SK-N-SH treated with all-trans-retinoic acid at 6 μM for 48 hours (cell line): Measurements from ENCODE around the gene NIPA2.
"Not testable (repeated sequence)": the region's sequence is repeated elsewhere in the genome, so short reads cannot be mapped to it uniquely, and the experiment has no call there.

Experiments used
- ATAC-seq: fragments of 200-7000 bp; cut with Tn5 transposase; 3 replicates; pipeline ENCODE4 v1.9.1; 2020; ENCODE audit warnings: mild to moderate bottlenecking, moderate library complexity
- ARNTL ChIP-seq: fragments of 450-650 bp; formaldehyde crosslinking; IDR thresholded peaks from 2 replicates; pipeline ENCODE4 v1.5.0; 2020; ENCODE audit warnings: low read depth, mild to moderate bottlenecking, moderate library complexity, borderline replicate concordance
- BACH2 ChIP-seq: fragments of 250-450 bp; sonication (Bioruptor Pico); IDR thresholded peaks from 2 replicates; pipeline ENCODE4 v1.9.0; 2021; ENCODE audit warnings: mild to moderate bottlenecking, borderline replicate concordance
- CSDC2 ChIP-seq: fragments of 250-450 bp; sonication (Bioruptor Pico); IDR thresholded peaks from 2 replicates; pipeline ENCODE4 v1.5.0; 2020; ENCODE audit warnings: mild to moderate bottlenecking, moderate library complexity
- ESRRG ChIP-seq: fragments of 250-450 bp; sonication (Bioruptor Pico); IDR thresholded peaks from 2 replicates; pipeline ENCODE4 v1.6.1; 2021; ENCODE audit warnings: mild to moderate bottlenecking
- GLIS3 ChIP-seq: fragments of 250-450 bp; sonication (Bioruptor Pico); IDR thresholded peaks from 2 replicates; pipeline ENCODE4 v1.5.0; 2020; ENCODE audit warnings: mild to moderate bottlenecking, moderate library complexity
- ISL1 ChIP-seq: fragments of 250-450 bp; sonication (Bioruptor Pico); IDR thresholded peaks from 2 replicates; pipeline ENCODE4 v2.1.2; 2022; ENCODE audit warnings: mild to moderate bottlenecking, moderate library complexity
- OSR1 ChIP-seq: fragments of 250-450 bp; sonication (Bioruptor Pico); IDR thresholded peaks from 2 replicates; pipeline ENCODE4 v1.8.0; 2022; ENCODE audit warnings: moderate library complexity, mild to moderate bottlenecking, inconsistent platforms
- PPARA ChIP-seq: fragments of 250-450 bp; sonication (Bioruptor Pico); IDR thresholded peaks from 2 replicates; pipeline ENCODE4 v1.5.0; 2020; ENCODE audit warnings: mild to moderate bottlenecking, borderline replicate concordance
- RARB ChIP-seq: fragments of 250-450 bp; sonication (Bioruptor Pico); IDR thresholded peaks from 2 replicates; pipeline ENCODE4 v1.8.0; 2021; ENCODE audit warnings: mild to moderate bottlenecking, moderate library complexity
- SNAI2 ChIP-seq: fragments of 250-450 bp; sonication (Bioruptor Pico); IDR thresholded peaks from 2 replicates; pipeline ENCODE4 v1.5.0; 2020; ENCODE audit warnings: mild to moderate bottlenecking, moderate library complexity
- TCF4 ChIP-seq: fragments of 250-450 bp; sonication (Bioruptor Pico); IDR thresholded peaks from 2 replicates; pipeline ENCODE4 v1.8.0; 2021; ENCODE audit warnings: mild to moderate bottlenecking, moderate library complexity, borderline replicate concordance
- TOX ChIP-seq: fragments of 250-450 bp; sonication (Bioruptor Pico); IDR thresholded peaks from 2 replicates; pipeline ENCODE4 v1.8.0; 2021; ENCODE audit warnings: mild to moderate bottlenecking, moderate library complexity, borderline replicate concordance
- ZFP3 ChIP-seq: fragments of 250-450 bp; sonication (Bioruptor Pico); IDR thresholded peaks from 2 replicates; pipeline ENCODE4 v1.5.0; 2020; ENCODE audit warnings: mild to moderate bottlenecking, moderate library complexity
- ZFP30 ChIP-seq: fragments of 450-650 bp; formaldehyde crosslinking; IDR thresholded peaks from 2 replicates; pipeline ENCODE4 v1.5.0; 2022; ENCODE audit warnings: mild to moderate bottlenecking, moderate library complexity
- ZNF565 ChIP-seq: fragments of 450-650 bp; formaldehyde crosslinking; conservative IDR thresholded peaks from 2 replicates; pipeline ENCODE4 v1.5.0; 2020; ENCODE audit warnings: low read depth, mild to moderate bottlenecking, moderate library complexity
- ZNF70 ChIP-seq: fragments of 450-650 bp; formaldehyde crosslinking; IDR thresholded peaks from 2 replicates; pipeline ENCODE4 v1.5.0; 2020; ENCODE audit warnings: mild to moderate bottlenecking, moderate library complexity
- ZNF8 ChIP-seq: fragments of 450-650 bp; formaldehyde crosslinking; IDR thresholded peaks from 2 replicates; pipeline ENCODE4 v1.5.0; 2020; ENCODE audit warnings: mild to moderate bottlenecking, moderate library complexity
- TF ChIP-seq, protein P1 (sequence below): fragments of 250-450 bp; sonication (Bioruptor Pico); IDR thresholded peaks from 2 replicates; pipeline ENCODE4 v1.5.0; 2020; ENCODE audit warnings: mild to moderate bottlenecking, moderate library complexity
- TF ChIP-seq, protein P2 (sequence below): fragments of 250-450 bp; sonication (Bioruptor Pico); IDR thresholded peaks from 2 replicates; pipeline ENCODE4 v1.5.1; 2020; ENCODE audit warnings: low read depth, mild to moderate bottlenecking, moderate library complexity
- TF ChIP-seq, protein P3 (sequence below): fragments of 250-450 bp; sonication (Bioruptor Pico); IDR thresholded peaks from 2 replicates; pipeline ENCODE4 v1.5.1; 2021; ENCODE audit warnings: mild to moderate bottlenecking, moderate library complexity
- TF ChIP-seq, protein P4 (sequence below): fragments of 250-450 bp; sonication (Bioruptor Pico); IDR thresholded peaks from 2 replicates; pipeline ENCODE4 v1.8.0; 2021; ENCODE audit warnings: low read depth, mild to moderate bottlenecking, moderate library complexity, borderline replicate concordance
- TF ChIP-seq, protein P5 (sequence below): fragments of 250-450 bp; sonication (Bioruptor Pico); IDR thresholded peaks from 2 replicates; pipeline ENCODE4 v1.8.0; 2020; ENCODE audit warnings: mild to moderate bottlenecking, moderate library complexity, borderline replicate concordance

The NIPA2 gene

DNA sequence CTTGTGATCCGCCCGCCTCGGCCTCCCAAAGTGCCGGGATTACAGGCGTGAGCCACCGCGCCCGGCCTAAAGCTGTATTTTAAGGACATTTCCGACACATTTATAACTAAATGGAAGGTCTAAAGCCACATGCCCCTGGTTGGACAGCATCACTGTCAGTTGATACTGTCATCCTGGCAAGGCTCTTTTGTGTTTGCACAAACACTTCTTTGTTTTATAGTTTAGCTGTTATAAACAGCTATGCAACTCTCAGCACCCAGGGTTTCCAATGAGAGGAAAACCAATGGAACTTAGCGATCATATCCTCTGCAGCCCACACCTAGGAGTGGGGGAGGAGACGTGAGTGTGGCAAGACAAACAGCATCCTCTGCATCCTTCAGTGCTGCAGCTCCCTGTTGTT is 32.3 kb upstream of the NIPA2 start:
- no peak for TF ChIP-seq RARB (CRISPR knock-in tag)
- no peak for TF ChIP-seq OSR1 (CRISPR knock-in tag)
- TF ChIP-seq, protein P1, sequence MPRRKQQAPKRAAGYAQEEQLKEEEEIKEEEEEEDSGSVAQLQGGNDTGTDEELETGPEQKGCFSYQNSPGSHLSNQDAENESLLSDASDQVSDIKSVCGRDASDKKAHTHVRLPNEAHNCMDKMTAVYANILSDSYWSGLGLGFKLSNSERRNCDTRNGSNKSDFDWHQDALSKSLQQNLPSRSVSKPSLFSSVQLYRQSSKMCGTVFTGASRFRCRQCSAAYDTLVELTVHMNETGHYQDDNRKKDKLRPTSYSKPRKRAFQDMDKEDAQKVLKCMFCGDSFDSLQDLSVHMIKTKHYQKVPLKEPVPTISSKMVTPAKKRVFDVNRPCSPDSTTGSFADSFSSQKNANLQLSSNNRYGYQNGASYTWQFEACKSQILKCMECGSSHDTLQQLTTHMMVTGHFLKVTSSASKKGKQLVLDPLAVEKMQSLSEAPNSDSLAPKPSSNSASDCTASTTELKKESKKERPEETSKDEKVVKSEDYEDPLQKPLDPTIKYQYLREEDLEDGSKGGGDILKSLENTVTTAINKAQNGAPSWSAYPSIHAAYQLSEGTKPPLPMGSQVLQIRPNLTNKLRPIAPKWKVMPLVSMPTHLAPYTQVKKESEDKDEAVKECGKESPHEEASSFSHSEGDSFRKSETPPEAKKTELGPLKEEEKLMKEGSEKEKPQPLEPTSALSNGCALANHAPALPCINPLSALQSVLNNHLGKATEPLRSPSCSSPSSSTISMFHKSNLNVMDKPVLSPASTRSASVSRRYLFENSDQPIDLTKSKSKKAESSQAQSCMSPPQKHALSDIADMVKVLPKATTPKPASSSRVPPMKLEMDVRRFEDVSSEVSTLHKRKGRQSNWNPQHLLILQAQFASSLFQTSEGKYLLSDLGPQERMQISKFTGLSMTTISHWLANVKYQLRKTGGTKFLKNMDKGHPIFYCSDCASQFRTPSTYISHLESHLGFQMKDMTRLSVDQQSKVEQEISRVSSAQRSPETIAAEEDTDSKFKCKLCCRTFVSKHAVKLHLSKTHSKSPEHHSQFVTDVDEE, result no peak
- no peak for TF ChIP-seq GLIS3 (CRISPR knock-in tag)
- no peak for TF ChIP-seq CSDC2 (CRISPR knock-in tag)
- no peak for TF ChIP-seq ISL1 (CRISPR knock-in tag)
- TF ChIP-seq ARNTL (CRISPR knock-in tag), result no peak
- TF ChIP-seq, protein P2, sequence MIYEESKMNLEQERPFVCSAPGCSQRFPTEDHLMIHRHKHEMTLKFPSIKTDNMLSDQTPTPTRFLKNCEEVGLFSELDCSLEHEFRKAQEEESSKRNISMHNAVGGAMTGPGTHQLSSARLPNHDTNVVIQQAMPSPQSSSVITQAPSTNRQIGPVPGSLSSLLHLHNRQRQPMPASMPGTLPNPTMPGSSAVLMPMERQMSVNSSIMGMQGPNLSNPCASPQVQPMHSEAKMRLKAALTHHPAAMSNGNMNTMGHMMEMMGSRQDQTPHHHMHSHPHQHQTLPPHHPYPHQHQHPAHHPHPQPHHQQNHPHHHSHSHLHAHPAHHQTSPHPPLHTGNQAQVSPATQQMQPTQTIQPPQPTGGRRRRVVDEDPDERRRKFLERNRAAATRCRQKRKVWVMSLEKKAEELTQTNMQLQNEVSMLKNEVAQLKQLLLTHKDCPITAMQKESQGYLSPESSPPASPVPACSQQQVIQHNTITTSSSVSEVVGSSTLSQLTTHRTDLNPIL (CRISPR knock-in tag), result no peak
- no peak for TF ChIP-seq BACH2 (CRISPR knock-in tag)
- no peak for TF ChIP-seq ZFP3 (CRISPR knock-in tag)
- TF ChIP-seq, protein P3, sequence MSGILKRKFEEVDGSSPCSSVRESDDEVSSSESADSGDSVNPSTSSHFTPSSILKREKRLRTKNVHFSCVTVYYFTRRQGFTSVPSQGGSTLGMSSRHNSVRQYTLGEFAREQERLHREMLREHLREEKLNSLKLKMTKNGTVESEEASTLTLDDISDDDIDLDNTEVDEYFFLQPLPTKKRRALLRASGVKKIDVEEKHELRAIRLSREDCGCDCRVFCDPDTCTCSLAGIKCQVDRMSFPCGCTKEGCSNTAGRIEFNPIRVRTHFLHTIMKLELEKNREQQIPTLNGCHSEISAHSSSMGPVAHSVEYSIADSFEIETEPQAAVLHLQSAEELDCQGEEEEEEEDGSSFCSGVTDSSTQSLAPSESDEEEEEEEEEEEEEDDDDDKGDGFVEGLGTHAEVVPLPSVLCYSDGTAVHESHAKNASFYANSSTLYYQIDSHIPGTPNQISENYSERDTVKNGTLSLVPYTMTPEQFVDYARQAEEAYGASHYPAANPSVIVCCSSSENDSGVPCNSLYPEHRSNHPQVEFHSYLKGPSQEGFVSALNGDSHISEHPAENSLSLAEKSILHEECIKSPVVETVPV (CRISPR knock-in tag), result no peak
- TF ChIP-seq TOX (CRISPR knock-in tag), result no peak
- TF ChIP-seq, protein P4, sequence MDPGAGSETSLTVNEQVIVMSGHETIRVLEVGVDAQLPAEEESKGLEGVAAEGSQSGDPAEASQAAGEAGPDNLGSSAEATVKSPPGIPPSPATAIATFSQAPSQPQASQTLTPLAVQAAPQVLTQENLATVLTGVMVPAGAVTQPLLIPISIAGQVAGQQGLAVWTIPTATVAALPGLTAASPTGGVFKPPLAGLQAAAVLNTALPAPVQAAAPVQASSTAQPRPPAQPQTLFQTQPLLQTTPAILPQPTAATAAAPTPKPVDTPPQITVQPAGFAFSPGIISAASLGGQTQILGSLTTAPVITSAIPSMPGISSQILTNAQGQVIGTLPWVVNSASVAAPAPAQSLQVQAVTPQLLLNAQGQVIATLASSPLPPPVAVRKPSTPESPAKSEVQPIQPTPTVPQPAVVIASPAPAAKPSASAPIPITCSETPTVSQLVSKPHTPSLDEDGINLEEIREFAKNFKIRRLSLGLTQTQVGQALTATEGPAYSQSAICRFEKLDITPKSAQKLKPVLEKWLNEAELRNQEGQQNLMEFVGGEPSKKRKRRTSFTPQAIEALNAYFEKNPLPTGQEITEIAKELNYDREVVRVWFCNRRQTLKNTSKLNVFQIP, result no peak
- TF ChIP-seq, all 23 proteins: peak for 0
- ATAC-seq, result no peak

DNA sequence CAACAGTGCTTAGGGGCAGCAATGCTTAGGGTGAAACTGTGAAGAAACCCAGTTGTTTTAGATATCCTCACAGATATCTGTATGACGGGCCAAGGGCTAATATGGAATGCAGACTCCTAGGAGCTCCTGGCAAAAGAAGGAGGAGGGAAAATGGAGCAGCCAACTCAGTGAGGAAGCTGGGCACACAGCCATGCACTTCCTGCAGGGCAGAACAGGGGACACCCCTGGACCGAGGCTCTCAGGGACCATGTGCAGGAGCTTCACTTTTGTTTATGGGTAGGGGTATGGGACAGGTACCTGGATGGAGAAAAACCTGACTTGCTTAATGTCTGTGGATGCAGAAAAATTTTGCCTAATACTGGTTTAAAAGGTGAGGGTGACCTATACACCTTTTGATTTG is 31.8 kb upstream of the NIPA2 start:
- TF ChIP-seq CSDC2 (CRISPR knock-in tag) (no peak), ZNF565 (CRISPR knock-in tag) (no peak), ZFP30 (no peak), BACH2 (CRISPR knock-in tag) (no peak), ZFP3 (CRISPR knock-in tag) (no peak), PPARA (no peak), ZNF8 (CRISPR knock-in tag) (no peak)
- TF ChIP-seq, protein P5, sequence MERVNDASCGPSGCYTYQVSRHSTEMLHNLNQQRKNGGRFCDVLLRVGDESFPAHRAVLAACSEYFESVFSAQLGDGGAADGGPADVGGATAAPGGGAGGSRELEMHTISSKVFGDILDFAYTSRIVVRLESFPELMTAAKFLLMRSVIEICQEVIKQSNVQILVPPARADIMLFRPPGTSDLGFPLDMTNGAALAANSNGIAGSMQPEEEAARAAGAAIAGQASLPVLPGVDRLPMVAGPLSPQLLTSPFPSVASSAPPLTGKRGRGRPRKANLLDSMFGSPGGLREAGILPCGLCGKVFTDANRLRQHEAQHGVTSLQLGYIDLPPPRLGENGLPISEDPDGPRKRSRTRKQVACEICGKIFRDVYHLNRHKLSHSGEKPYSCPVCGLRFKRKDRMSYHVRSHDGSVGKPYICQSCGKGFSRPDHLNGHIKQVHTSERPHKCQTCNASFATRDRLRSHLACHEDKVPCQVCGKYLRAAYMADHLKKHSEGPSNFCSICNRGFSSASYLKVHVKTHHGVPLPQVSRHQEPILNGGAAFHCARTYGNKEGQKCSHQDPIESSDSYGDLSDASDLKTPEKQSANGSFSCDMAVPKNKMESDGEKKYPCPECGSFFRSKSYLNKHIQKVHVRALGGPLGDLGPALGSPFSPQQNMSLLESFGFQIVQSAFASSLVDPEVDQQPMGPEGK (CRISPR knock-in tag), result no peak
- ATAC-seq, result no peak; the same call in 2 of the 3 replicates

DNA sequence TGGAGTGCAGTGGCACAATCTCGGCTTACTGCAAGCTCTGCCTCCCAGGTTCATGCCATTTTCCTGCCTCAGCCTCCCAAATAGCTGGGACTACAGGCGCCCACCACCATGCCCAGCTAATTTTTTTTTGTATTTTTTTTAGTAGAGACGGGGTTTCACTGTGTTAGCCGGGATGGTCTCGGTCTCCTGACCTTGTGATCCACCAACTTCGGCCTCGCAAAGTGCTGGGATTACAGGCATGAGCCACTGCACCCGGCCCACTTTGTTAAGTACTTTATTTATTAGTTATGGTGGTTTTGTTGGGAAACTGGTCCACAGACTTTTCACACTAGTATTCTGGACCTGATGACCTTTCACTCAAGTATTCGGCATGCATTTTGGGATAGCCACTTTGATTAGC is 30.6 kb upstream of the NIPA2 start:
- not testable (repeated sequence) for ATAC-seq

DNA sequence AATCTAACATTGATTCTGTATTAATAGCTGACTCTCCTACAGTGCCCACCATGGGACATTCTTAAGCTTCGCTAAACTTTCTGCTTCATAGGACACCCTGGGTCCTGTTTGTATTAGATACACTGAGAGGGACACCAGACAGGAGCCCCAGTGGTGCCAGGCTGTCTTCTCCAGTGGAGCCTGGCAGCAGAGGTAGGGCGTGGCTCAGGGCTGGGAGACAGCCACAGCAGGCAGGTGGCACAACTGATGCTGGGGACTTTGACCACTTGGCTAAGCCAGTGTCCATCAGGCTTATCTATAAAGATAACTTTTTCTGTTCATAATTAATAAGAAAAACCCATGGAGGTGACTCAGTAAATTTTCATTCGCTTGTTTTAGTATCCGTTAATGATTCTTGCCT is 30.2 kb upstream of the NIPA2 start:
- ATAC-seq, result no peak
- TF ChIP-seq SNAI2, result no peak
- TF ChIP-seq TCF4 (CRISPR knock-in tag), result no peak
- TF ChIP-seq ZNF70 (CRISPR knock-in tag), result no peak
- TF ChIP-seq ESRRG (CRISPR knock-in tag), result no peak
- TF ChIP-seq ARNTL (CRISPR knock-in tag), result no peak
- no peak for TF ChIP-seq CSDC2 (CRISPR knock-in tag)
- TF ChIP-seq, all 23 proteins: peak for 0
